ENCODE data around the gene DCLK2.

The DCLK2 gene

GRCh38 chr4:150280975-150281374 is 202.7 kb downstream of the DCLK2 start:
- no peak for DNase-seq

- DNase-seq: no peak
These were observed 205.4 kb downstream of the DCLK2 start for GRCh38 chr4:150283689-150284088.

- no peak for DNase-seq
These were observed 208.4 kb downstream of the DCLK2 start for GRCh38 chr4:150286656-150287055.

- DNase-seq: no peak
These were observed 211.0 kb downstream of the DCLK2 start for GRCh38 chr4:150289198-150289597.

GRCh38 chr4:150289881-150290280 is 211.6 kb downstream of the DCLK2 start:
- no peak for DNase-seq

- DNase-seq: peak; percentile 5 to 10
These were observed 219.7 kb downstream of the DCLK2 start for GRCh38 chr4:150297861-150298474.

- DNase-seq: no peak
These were observed 221.6 kb downstream of the DCLK2 start for GRCh38 chr4:150299816-150300215.

GRCh38 chr4:150302553-150302952 is 224.3 kb downstream of the DCLK2 start:
- no peak for DNase-seq

- DNase-seq: no peak
These were observed 227.8 kb downstream of the DCLK2 start for GRCh38 chr4:150305995-150306394.

- DNase-seq: no peak
These were observed 228.5 kb downstream of the DCLK2 start for GRCh38 chr4:150306719-150307118.

Measured in SHP77 (cell line).